Thyroid gland (tissue), 4 donors: ENCODE results near the gene TIMM10.

Experiments
- CTCF ChIP-seq, 6 experiments: fragments of 200-600 bp in 3 of 6; fragments of 450-650 bp in 3 of 6; sonication (generic) in 3 of 6; IDR thresholded peaks; one replicate each; pipeline ENCODE4 v1.5.1; 2016 to 2019; ENCODE audit warnings: antibody characterized with exemption in 6 of 6, mild to moderate bottlenecking in 2 of 6, inconsistent platforms in 1 of 6, moderate library complexity in 1 of 6
- POLR2A ChIP-seq, 2 donors: fragments of 450-650 bp; IDR thresholded peaks; one replicate each; pipeline ENCODE4 v1.6.1; 2017; ENCODE audit warnings: antibody characterized with exemption in 2 of 2, mild to moderate bottlenecking in 2 of 2, moderate library complexity in 1 of 2

GRCh38 chr11:57499413-57499982, 31.1 kb downstream of the TIMM10 start:
- TF ChIP-seq CTCF (IDR thresholded peaks at IDR 0.05) (no peak), POLR2A (IDR thresholded peaks at IDR 0.05) (peak in 1 of 2 donors; percentile 81)
